Fibroblast of mammary gland (primary cell): ENCODE results near the gene CLTCL1.
A peak's percentile ranks its signal among the peaks of the same experiment; 100 is the strongest.
"Not testable (repeated sequence)": the region's sequence is repeated elsewhere in the genome, so short reads cannot be mapped to it uniquely, and the experiment has no call there.

ENCODE experiments used
- DNase-seq: peaks from one replicate; pipeline ENCODE4 v3.0.0-alpha.2; 2010; ENCODE audit warnings: low read depth
- H3K4me3 ChIP-seq: 2 replicates; pipeline ENCODE4 v1.5.1; 2011; ENCODE audit warnings: low read depth, mild to moderate bottlenecking, low read length, moderate library complexity; ENCODE audit not compliant: control insufficient read depth
- CTCF ChIP-seq: conservative IDR thresholded peaks from 2 replicates; pipeline ENCODE4 v1.5.1; 2011; ENCODE audit warnings: low read depth, low read length, inconsistent platforms; ENCODE audit not compliant: control insufficient read depth, insufficient read depth

CLTCL1 gene

GRCh38 chr22:19289475-19290161 is 1.9 kb downstream of the CLTCL1 start:
- no peak for TF ChIP-seq CTCF
- DNase-seq: peak; percentile 69
- H3K4me3 ChIP-seq: no peak overlapping the region

- H3K4me3 ChIP-seq: no peak overlapping the region
- peak; percentile 81 for DNase-seq
Measured at GRCh38 chr22:19287889-19288288, 3.6 kb downstream of the CLTCL1 start.

GRCh38 chr22:19287076-19287707 is 4.3 kb downstream of the CLTCL1 start:
- TF ChIP-seq CTCF: no peak
- no peak overlapping the region for H3K4me3 ChIP-seq
- peak; percentile 54 for DNase-seq

More at GRCh38 chr22:19287889-19288288, 3.6 kb downstream of the CLTCL1 start:
- no peak for TF ChIP-seq CTCF

GRCh38 chr22:19285831-19286230 is 5.7 kb downstream of the CLTCL1 start:
- no peak overlapping the region for H3K4me3 ChIP-seq
- TF ChIP-seq CTCF: no peak
- DNase-seq: no peak

- not testable (repeated sequence) for DNase-seq, H3K4me3 ChIP-seq
Measured at GRCh38 chr22:19279143-19279542, 12.4 kb downstream of the CLTCL1 start.

- no peak overlapping the region for H3K4me3 ChIP-seq
- no peak for TF ChIP-seq CTCF
- DNase-seq: no peak
Measured at GRCh38 chr22:19277785-19278184, 13.7 kb downstream of the CLTCL1 start.

- H3K4me3 ChIP-seq: no peak overlapping the region
- no peak for TF ChIP-seq CTCF
- no peak for DNase-seq
Measured at GRCh38 chr22:19275919-19276600, 15.5 kb downstream of the CLTCL1 start.
